ENCODE results near the gene ZNF132.

DNA sequence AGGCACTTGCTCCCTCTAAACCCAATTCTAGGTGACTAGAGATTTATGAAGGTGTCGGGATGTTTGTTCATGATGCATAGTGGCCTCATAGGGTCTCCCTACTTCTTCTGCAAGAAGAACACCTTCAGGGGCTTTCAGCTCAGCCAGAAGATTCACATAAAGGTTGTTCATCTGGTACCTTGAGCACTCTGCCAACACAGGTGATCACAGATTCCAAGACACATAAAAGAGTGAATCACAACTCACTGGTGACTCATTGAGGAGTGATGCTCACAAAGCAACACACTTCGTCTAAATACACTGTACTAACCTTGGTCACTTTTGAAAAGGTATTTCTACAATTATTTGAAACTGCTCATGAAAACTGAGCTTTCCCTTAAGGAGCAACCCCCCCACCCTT is 20.1 kb upstream of the ZNF132 start:
- no peak for TF ChIP-seq SUZ12 (IDR thresholded peaks at IDR 0.05; ENCODE audit: extremely low read depth, insufficient read depth, insufficient read length)
- no peak for TF ChIP-seq YY1 (IDR thresholded peaks at IDR 0.05; ENCODE audit: insufficient read depth, insufficient read length)
